GM12801 (cell line): ENCODE data around the gene CPHXL2.

Experiments
- CTCF ChIP-seq: IDR thresholded peaks from one replicate; pipeline ENCODE4 v1.5.1; 2011; ENCODE audit warnings: control low read depth; ENCODE audit not compliant: insufficient read length; ENCODE audit errors: extremely low read depth

Gene CPHXL2

GRCh38 chr16:75615619-75616018, 61.2 kb downstream of the CPHXL2 start:
- TF ChIP-seq CTCF: no peak

GRCh38 chr16:75614066-75614897, 62.5 kb downstream of the CPHXL2 start:
- no peak for TF ChIP-seq CTCF
